GM21390 (cell line): ENCODE results near the gene CD79A.

Source experiments
- ATAC-seq: cut with Tn5 transposase; IDR thresholded peaks from one replicate; pipeline ENCODE4 v1.9.1; 2021; ENCODE audit not compliant: unreplicated experiment

The CD79A gene

GRCh38 chr19:41917676-41918075, 40.6 kb downstream of the CD79A start:
- no peak for ATAC-seq

- ATAC-seq: no peak
Measured at GRCh38 chr19:41918095-41918494, 41.0 kb downstream of the CD79A start.

- ATAC-seq: no peak
Measured at GRCh38 chr19:41918653-41919244, 41.7 kb downstream of the CD79A start.

- ATAC-seq: no peak
Measured at GRCh38 chr19:41919948-41920712, 43.1 kb downstream of the CD79A start.

GRCh38 chr19:41920882-41921576, 44.0 kb downstream of the CD79A start:
- no peak for ATAC-seq

GRCh38 chr19:41921577-41922576, 44.8 kb downstream of the CD79A start:
- ATAC-seq: no peak

- no peak for ATAC-seq
Measured at GRCh38 chr19:41922585-41922984, 45.5 kb downstream of the CD79A start.

- no peak for ATAC-seq
Measured at GRCh38 chr19:41923045-41923788, 46.1 kb downstream of the CD79A start.

- ATAC-seq: no peak
Measured at GRCh38 chr19:41924151-41925145, 47.4 kb downstream of the CD79A start.

- no peak for ATAC-seq
Measured at GRCh38 chr19:41925208-41926003, 48.3 kb downstream of the CD79A start.

- ATAC-seq: no peak
Measured at GRCh38 chr19:41926028-41926762, 49.1 kb downstream of the CD79A start.

GRCh38 chr19:41926763-41927496, 49.9 kb downstream of the CD79A start:
- ATAC-seq: no peak

GRCh38 chr19:41927497-41928192, 50.6 kb downstream of the CD79A start:
- no peak for ATAC-seq

- no peak for ATAC-seq
Measured at GRCh38 chr19:41928221-41928683, 51.2 kb downstream of the CD79A start, which contains the start of gene ERFL. ERFL (minus strand) TSS chr19:41928449; CDS start chr19:41912919, 15,530 bp downstream.

- ATAC-seq: no peak
Measured at GRCh38 chr19:41928754-41929535, 51.9 kb downstream of the CD79A start.
